ENCODE data around the gene VDAC2. TPM values are rescaled to one million over a fixed set of nuclear protein-coding genes. Genes with fewer than 3 reads are reported as not detected.

VDAC2 gene
- total RNA-seq, 3 donors from 2014 or later, result 265 to 296 (median 284) TPM

DNA sequence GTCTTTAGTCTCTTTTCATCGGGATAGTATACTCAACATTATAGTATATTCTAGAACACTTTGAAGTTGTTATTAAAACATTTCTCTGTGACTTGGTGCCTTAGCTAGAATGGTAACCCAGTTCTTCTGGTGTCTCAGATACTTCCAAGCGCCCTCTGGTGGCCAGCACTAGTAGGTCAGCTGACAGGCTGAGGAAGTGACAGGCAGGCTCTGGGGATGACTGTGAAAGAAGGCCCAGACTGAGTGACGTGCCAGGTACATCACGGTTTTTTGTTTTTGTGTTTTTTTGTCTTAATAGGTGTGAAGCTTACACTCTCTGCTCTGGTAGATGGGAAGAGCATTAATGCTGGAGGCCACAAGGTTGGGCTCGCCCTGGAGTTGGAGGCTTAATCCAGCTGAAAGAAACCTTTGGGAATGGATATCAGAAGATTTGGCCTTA is 20.0 kb downstream of the VDAC2 start:
- no peak overlapping the region for H3K4me3 ChIP-seq
- no peaks in the 10 kb centered on the region for H3K9me3 ChIP-seq
- H3K36me3 ChIP-seq (ENCODE audit: low read depth), result no peaks in the 10 kb centered on the region
- ATAC-seq (peak; percentile 39), DNase-seq (peak; percentile 91 to 97 (median 93))
- TF ChIP-seq, protein P1, sequence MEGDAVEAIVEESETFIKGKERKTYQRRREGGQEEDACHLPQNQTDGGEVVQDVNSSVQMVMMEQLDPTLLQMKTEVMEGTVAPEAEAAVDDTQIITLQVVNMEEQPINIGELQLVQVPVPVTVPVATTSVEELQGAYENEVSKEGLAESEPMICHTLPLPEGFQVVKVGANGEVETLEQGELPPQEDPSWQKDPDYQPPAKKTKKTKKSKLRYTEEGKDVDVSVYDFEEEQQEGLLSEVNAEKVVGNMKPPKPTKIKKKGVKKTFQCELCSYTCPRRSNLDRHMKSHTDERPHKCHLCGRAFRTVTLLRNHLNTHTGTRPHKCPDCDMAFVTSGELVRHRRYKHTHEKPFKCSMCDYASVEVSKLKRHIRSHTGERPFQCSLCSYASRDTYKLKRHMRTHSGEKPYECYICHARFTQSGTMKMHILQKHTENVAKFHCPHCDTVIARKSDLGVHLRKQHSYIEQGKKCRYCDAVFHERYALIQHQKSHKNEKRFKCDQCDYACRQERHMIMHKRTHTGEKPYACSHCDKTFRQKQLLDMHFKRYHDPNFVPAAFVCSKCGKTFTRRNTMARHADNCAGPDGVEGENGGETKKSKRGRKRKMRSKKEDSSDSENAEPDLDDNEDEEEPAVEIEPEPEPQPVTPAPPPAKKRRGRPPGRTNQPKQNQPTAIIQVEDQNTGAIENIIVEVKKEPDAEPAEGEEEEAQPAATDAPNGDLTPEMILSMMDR (IDR thresholded peaks at IDR 0.05), result peak; percentile 78
- intact Hi-C loops (cut with DNase I, micrococcal nuclease), result loop anchor here in 1 of 2 donors (10.0 kb wide), 1 partner anchor 986 kb away; no protein-coding TSS in a partner anchor
- H3K4me1 ChIP-seq (ENCODE audit: low read depth), result peaks cover 13% of the 10 kb centered on the region

DNA sequence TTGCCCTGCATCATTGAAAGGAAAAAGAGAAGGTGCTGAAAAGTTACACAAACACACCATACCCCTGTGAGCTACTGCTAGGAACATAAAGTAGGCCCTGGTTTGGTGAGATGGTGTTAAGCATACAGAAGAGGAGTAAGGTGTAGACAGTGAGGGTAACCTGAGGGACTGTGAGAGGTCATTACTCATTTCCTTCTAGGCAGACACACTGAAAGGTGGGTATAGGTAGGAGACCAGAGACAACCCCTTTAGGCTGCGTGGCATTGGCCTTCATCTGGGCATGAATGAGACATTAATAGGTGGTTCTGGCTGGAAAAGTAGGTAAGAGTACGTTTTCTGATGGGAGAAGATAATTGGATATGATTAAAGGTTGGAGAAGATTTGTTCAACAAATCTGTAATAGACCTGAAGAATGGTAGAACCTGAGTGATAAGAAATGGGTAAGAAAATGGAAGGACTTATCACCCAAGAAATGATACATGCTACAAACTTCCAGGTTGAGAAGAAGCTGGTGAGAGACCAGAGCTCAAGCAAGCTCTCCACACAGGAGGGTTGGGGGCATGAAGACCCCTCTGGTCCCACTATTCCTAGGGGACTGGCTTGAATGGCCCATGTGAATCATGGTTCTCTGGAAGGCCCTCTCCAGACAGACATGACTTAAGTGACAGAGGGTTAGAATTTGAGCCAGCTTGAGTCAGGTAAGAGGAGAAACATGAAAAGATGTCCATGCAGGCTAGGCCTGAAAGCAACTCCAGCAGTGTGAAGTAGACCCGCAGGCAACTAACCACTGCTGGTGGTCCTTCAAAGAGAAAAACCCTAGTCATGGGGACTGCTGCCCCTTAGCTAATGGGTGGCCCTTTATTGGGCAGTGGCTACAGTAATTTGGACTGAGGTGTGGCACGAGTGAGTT is 21.3 kb downstream of the VDAC2 start:
- TF ChIP-seq, protein P1 (IDR thresholded peaks at IDR 0.05), result no peak
- peaks cover 1% of the 10 kb centered on the region for H3K4me1 ChIP-seq (ENCODE audit: low read depth)
- no peak overlapping the region for H3K4me3 ChIP-seq
- H3K9me3 ChIP-seq, result no peaks in the 10 kb centered on the region
- H3K36me3 ChIP-seq (ENCODE audit: low read depth), result no peaks in the 10 kb centered on the region
- no peak for ATAC-seq
- intact Hi-C loops (cut with DNase I, micrococcal nuclease), result loop anchor here in 1 of 2 donors (10.0 kb wide), 1 partner anchor 987 kb away; no protein-coding TSS in a partner anchor
- no peak for DNase-seq

DNA sequence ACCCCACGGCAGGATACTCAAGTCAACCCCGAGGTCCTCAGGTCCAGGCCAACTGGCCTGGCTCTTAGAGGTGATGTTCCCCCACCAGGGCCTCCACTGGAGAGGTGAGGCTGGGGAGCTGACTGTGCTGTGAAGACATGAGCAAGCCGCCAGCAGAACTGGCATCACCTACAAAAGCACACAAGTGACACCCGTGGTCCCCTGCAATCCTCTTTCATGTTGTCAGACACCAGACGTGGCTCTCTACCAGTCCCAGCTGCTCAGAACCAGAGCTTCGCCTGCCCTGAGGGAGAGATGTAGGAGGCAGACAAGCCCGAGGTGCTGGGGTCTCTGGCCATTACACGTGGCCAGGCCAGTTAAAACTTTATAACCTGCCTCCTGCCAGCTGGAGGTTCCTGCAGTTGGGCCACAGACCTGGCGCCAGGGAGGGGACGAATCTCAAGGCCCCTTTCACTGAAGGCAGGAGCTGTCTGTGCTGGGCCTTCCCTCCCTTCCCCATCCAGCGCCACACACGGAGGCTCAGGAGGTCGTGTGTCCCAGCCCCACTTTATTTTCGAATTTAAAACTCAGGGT is 22.9 kb downstream of the VDAC2 start:
- Histone ChIP-seq H3K4me1 (ENCODE audit: low read depth) (peaks cover 2% of the 10 kb centered on the region), H3K4me3 (no peak overlapping the region), H3K9me3 (no peaks in the 10 kb centered on the region), H3K36me3 (ENCODE audit: low read depth) (no peaks in the 10 kb centered on the region)
- TF ChIP-seq, protein P1 (IDR thresholded peaks at IDR 0.05), result no peak
- ATAC-seq (no peak), DNase-seq (peak in 1 of 3 donors; percentile 22)
- intact Hi-C loops (cut with DNase I, micrococcal nuclease), result loop anchor here in 1 of 2 donors (10.0 kb wide), 1 partner anchor 989 kb away; no protein-coding TSS in a partner anchor

DNA sequence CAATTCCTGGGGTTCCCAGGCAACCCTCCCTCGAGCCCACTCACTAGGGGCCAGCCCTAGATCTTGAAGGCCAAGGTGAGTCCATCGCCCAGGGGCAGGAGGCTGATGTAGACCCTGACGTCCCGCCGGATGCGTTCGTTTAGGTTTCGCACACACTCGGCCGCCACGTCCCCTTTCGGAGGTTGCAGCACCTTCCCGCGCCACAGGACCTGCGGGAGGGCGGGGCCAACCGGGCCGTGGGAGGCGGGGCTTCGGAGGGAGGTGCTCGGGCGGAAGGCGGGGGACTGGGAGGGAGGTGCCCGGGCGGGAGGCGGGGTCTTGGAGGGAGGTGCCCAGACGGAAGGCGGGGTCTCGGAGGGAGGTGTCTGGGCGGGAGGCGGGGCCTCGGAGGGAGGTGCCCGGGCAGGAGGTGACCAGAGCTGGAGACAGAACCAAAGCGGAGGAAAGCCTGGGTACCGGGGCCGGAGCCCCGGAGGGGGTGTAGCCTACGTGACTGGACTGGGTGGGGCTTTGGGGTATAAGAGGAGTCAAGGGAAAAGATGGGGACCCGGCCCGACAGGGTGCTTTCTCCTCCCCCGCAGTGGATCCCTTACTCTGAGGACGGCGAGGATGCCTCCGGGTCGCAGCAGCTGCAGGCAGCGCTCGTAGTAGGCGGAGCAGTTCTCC is 23.6 kb downstream of the VDAC2 start:
- peak; percentile 81 for ATAC-seq
- Histone ChIP-seq H3K36me3 (ENCODE audit: low read depth) (no peaks in the 10 kb centered on the region), H3K9me3 (no peaks in the 10 kb centered on the region), H3K4me1 (ENCODE audit: low read depth) (peaks cover 2% of the 10 kb centered on the region), H3K4me3 (peak overlapping the region; percentile 42)
- intact Hi-C loops (cut with DNase I, micrococcal nuclease), result loop anchor here in 1 of 2 donors (10.0 kb wide), 1 partner anchor 989 kb away; no protein-coding TSS in a partner anchor
- TF ChIP-seq, protein P1 (IDR thresholded peaks at IDR 0.05), result no peak
- peak; percentile 96 to 99 (median 99) for DNase-seq

DNA sequence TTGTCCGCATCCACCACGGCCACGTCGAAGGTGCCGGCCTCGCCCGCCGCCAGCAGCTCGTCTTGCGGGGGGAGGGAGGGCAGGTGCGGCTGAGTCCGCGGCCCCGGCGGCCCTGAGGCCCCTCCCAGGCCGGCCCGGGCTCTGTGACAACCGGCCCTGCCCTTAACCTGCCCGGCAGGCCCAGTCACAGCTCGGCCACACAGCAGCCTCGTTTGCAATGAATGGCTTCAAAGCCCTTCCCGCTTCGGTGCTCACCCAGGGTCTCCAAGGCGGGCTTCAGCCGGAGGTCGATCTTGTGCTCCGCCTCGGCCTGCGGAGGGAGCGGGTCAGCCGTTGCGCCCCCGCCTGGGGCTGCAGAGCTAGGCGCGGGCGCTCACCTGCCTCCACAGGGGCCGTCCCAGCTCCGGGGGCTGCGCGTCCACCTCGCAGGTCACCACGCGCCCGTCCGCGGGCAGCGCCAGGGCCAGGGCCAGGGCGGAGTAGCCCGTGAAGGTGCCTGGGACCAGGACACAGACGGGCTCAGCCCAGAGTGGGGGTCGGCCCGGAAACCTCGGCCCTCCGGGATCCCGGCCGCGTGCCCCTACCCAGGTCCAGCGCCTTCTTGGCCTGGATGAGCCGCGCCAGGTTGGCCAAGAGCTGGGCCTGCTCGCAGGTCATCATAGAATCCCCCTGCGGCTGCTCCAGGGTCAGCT is 24.2 kb downstream of the VDAC2 start:
- H3K9me3 ChIP-seq, result no peaks in the 10 kb centered on the region
- H3K36me3 ChIP-seq (ENCODE audit: low read depth), result no peaks in the 10 kb centered on the region
- ATAC-seq, result peak; percentile 53
- TF ChIP-seq, protein P1 (IDR thresholded peaks at IDR 0.05), result no peak
- H3K4me3 ChIP-seq, result peak overlapping the region; percentile 42
- H3K4me1 ChIP-seq (ENCODE audit: low read depth), result peaks cover 2% of the 10 kb centered on the region
- peak in 1 of 3 donors; percentile 84 for DNase-seq
- intact Hi-C loops (cut with DNase I, micrococcal nuclease), result loop anchor here in 1 of 2 donors (10.0 kb wide), 1 partner anchor 990 kb away; no protein-coding TSS in a partner anchor

Data from mucosa of descending colon (tissue), 3 donors.